Measurements from ENCODE around the gene RAC3.

RAC3 gene

GRCh38 chr17:82031303-82031884, at the start of gene RAC3:
RAC3 (plus strand) TSS chr17:82031678; CDS start chr17:82031762, 84 bp downstream.
- peak; percentile 39 for DNase-seq

GRCh38 chr17:81983011-81983638, 48.4 kb upstream of the RAC3 start:
- no peak for DNase-seq

- DNase-seq = no peak
Measured at GRCh38 chr17:81983639-81984373, 47.7 kb upstream of the RAC3 start.

- no peak for DNase-seq
Measured at GRCh38 chr17:81984773-81985410, 46.6 kb upstream of the RAC3 start.

GRCh38 chr17:81986606-81987005, 44.9 kb upstream of the RAC3 start:
- DNase-seq = no peak

DNA sequence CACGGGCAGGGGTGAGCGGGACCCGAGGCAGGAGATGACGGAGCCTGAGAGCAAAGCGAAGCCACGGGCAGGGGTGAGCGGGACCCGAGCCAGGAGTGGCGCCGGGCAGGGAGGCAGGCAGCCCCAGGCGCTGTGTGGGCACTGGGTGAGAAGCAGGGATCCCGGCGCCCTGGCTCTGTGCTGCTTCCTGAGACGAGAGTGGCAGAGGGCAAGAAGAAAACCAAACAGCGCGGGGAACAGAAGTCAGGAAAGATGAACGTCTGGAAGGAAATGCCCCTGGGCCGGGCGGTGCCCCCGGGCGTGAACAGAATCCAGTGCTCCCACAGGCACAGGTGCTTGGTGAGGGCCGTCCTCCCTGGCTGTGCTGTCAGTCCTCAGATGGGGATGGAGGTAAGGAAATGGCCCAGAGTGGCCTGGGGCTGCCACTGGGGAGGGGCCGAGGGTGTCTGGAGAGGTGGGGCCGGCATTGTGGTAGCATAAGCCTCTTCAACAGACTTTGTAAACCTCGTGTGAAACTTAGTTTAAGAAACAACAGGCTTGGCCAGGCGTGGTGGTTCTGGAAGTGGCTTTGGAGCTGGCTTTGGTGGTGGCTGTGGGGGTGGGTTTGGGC, 44.2 kb upstream of the RAC3 start:
- DNase-seq = no peak

GRCh38 chr17:81990836-81991683, 40.4 kb upstream of the RAC3 start:
- DNase-seq = no peak

DNA sequence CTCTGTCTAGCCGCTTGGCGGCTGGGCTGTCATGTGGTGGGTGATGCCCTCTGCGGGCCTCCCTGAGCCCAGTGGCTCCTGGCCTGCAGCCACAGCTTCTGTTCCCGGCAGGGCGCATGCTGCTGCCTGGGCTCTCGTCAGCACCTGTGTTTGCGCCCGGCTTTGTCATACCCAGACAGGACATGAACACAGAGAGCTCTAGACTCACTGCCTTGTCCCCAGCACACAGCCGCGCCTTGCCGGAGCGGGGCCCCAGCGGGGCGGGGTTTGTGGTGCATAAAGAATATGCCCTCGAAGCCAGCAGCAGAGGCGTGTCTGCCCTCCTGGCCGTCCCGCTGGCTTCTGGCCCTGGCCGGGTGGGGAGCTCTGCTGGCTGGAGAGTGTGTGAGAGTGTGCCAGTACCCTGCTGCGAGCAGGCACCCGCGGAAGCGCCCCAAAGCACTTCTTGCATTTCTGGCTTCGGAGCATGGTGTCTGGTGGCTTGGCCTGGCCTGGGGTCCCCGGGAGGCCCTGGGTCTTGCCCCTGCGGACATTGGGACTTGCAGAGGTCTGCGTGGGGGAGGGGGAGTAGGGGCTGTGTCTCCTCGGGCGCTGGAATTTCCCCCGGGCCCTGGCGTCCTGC, 39.7 kb upstream of the RAC3 start:
- peak; percentile 24 for DNase-seq

DNA sequence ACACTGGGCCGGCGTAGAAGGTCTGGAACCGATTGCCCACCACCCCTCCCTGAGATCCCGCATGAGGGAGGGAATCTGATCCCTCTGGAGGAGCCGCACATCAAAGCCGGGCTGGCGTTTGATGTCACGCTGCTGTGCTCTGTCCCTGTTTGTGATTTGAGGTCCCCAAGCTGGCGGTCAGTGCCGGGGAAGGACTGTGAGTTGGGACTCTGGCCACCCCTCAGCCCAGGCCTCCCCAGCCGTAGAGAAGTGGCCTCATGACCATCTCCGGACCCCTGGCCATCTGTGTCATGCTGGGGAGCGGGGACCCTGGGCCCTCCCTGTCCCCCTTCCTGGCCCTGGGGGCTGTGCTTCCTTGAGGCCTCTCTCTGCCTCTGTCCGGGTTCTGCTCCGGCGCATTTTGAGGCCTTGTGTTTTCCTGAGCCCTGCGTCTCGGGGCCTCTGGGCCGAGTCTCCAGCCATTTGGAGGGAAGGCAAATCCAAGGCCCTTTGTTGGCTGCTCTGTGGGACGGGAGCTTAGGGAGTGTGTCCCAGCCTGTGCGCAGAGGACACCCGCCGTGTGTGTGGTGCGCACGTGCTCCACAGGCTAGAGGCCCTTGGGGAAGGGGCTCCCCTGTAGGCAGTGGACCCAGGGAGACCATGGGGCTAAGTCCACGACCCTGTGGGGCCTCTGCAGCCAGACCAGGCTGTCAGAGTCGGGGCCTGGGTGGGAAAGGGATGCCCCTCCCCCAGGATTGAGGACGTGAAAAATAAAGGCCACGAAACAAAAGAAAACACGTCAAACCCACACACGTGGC, 39.0 kb upstream of the RAC3 start:
- no peak for DNase-seq

- no peak for DNase-seq
Measured at GRCh38 chr17:81993729-81994592, 37.5 kb upstream of the RAC3 start.

- DNase-seq = no peak
Measured at GRCh38 chr17:81994593-81995462, 36.6 kb upstream of the RAC3 start.

GRCh38 chr17:81995463-81996231, 35.8 kb upstream of the RAC3 start:
- no peak for DNase-seq

- DNase-seq = no peak
Measured at GRCh38 chr17:81996232-81996756, 35.2 kb upstream of the RAC3 start.

DNA sequence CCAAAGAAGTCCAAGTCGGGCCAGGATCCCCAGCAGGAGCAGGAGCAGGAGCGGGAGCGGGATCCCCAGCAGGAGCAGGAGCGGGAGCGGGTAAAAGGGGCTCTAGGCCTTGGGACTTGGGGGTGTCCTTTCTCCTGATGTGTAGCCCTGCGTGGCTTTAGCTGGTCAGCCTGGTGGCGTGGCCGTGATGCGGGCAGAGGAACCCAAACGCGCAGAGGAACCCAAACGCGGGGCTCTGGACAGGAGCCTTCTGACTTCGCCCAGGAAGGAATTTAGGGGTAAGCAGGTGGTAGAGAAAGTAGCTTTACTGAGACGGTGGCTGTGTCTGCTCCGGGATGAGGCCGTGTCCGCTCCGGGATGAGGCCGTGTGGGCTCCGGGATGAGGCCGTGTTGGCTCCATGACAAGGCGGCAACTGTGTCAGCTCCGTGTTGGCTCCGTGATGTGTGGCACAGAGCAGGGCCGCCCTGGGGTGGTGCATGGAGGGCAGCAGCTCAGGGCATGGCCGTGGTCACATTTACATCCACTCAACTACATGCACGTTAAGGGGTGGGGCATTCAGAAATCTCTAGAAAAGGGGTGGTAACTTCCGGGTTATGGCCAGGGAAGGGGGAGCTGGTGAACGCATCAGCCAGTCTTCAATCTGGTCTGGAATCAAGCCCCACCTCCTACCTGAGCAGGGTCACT, 34.6 kb upstream of the RAC3 start:
- DNase-seq = no peak

DNA sequence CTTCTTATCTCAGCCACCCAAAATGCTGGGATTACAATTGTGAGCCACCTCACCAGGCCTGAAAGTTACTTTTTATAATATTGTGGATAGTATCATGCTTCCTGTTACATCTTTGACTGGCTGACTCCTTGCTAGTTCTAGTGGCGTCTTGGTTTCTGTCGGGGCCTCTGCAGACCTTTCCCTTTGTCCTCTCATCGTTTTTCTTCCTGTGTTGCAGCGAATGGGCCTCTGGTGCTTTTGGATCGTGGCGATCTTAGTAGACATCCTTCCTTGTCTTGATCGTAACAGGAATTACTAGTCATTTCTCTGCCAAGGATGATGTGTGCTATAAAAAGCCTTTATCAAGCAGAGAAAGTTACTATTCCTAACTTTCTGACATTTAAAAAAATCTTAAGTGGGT, 33.3 kb upstream of the RAC3 start:
- DNase-seq = no peak

DNA sequence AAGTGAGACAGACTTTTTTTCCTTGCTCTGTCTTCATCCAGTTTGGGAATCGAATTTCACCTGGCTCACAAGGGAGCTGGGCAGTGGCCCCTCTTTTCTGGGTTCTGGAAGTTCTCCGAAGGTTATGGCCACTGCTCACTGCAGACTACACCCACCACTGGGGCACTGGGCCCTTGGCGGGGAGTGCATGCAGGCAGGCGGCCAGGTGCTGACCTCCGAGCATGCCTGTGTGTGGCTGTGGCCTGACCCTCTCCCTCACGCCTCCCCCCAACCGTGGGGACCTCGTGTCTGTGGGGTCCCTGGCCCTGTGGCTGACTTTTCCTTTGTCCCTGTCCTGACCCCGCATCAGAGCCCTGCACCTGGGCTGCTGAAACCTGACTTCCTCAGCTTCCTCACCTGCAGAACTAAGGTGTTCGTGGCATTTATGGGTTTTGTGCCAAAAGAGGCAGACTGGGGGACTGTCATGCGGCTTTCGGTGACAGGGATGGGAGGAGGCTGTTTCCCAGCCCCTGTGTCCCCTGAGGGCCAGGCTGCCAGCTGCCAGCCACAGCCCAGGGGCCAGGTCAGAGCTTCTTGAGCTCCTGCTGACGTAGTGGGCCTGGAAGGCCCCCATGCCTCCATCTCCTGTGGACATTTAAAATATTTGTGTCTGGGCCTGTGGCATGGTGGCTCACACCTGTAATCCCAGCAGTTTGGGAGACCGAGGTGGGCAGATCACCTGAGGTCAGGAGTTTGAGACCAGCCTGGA, 32.6 kb upstream of the RAC3 start:
- DNase-seq = peak; percentile 34

GRCh38 chr17:81999587-81999975, 31.9 kb upstream of the RAC3 start:
- no peak for DNase-seq

Measured in NCI-H2171 (cell line).